ENCODE data around the gene ARL2. TPM values are rescaled to one million over a fixed set of nuclear protein-coding genes. Genes with fewer than 3 reads are reported as not detected.
A peak's percentile ranks its signal among the peaks of the same experiment; 100 is the strongest.

ARL2 gene
- total RNA-seq, 1 experiment from 2014 or later = 171 TPM

DNA sequence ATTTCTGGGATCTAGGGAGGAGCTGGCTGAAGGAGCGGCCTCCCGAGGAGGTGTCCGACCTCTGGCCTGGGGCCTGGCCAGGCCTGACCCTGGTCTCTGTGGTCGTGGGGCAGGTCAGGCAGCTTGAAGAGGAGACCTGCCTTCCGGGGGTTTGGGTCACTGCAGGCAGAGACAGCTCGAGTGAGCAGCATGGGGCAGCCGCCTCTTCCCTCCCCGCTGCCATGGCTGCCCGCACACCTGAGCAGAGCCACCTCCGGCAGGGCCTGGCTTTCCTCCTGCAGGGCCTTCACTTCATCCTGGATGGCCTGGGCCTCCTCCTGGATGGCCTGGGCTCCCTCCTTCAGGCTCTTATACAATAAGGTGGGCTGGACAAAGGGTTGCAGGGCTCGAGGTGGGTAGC is 52.4 kb downstream of the ARL2 start:
- Mint-ChIP-seq H3K9me3 (no peaks in the 10 kb centered on the region), H3K27ac (no peak overlapping the region; the same call in 1 of the 2 replicates), H3K36me3 (no peaks in the 10 kb centered on the region), H3K27me3 (ENCODE audit: low read depth) (no peaks in the 10 kb centered on the region; the same call in 1 of the 2 replicates), H3K4me3 (peak overlapping the region; percentile 49), H3K4me1 (peaks cover 23% of the 10 kb centered on the region)
- CTCF ChIA-PET = interaction anchor here (0.5 to 2.2 kb wide), 12 partner anchors 9 to 219 kb away, joined by 3 to 10 read pairs (median 4); partner anchors contain the start of genes ARL2, FAU, MRPL49 and SAC3D1
- ATAC-seq (peak; percentile 4; the same call in 1 of the 2 replicates), DNase-seq (ENCODE audit: low spot score) (no peak)
- TF ChIP-seq SOX15 (CRISPR knock-in tag; IDR thresholded peaks at IDR 0.05) (no peak), SP1 (CRISPR knock-in tag; conservative IDR thresholded peaks at IDR 0.05) (0 out of 2 replicates have a peak, but pooled peaks have one; percentile 20), ZBTB21 (CRISPR knock-in tag; IDR thresholded peaks at IDR 0.05; ENCODE audit: borderline replicate concordance) (no peak), ZNF423 (CRISPR knock-in tag; IDR thresholded peaks at IDR 0.05) (no peak), ESRRA (CRISPR knock-in tag; IDR thresholded peaks at IDR 0.05; ENCODE audit: borderline replicate concordance) (no peak), SMAD3 (CRISPR knock-in tag; IDR thresholded peaks at IDR 0.05; ENCODE audit: borderline replicate concordance) (no peak), RELA (CRISPR knock-in tag; IDR thresholded peaks at IDR 0.05; ENCODE audit: borderline replicate concordance) (no peak), ZNF232 (CRISPR knock-in tag; IDR thresholded peaks at IDR 0.05) (no peak)
- POLR2A ChIA-PET = interaction anchor here (0.8 to 1.4 kb wide), 4 partner anchors 9 to 116 kb away, joined by 3 to 4 read pairs (median 3); partner anchors contain the start of genes CAPN1, SAC3D1 and VPS51

DNA sequence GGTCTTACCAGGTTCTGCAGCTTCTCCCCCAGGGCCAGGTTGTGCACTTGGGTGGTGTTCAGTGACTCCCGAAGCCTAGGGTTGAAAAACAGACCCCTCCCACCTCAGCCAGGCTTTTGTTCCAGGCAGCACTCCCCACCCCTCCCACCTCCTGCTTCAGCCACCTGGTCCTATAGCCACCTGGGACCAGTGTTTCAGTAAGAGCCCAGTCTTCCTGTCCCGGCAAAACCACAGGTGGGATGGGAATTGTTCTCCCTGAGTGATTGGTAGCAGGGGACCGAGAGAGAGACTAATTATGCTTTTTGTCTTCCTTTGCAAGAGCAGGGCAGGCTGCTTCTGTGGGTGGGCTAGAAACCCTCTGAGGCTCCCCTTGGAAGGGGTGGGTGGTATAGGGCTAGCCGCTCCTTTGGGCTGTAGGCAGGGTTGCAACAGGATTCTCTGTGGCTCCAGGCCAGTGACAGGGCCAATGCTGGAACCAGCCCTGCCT is 52.9 kb downstream of the ARL2 start:
- ATAC-seq (peak; percentile 87), DNase-seq (ENCODE audit: low spot score) (peak; percentile 73)
- Mint-ChIP-seq H3K27me3 (ENCODE audit: low read depth) (no peaks in the 10 kb centered on the region; the same call in 1 of the 2 replicates), H3K4me3 (peak overlapping the region; percentile 49), H3K36me3 (no peaks in the 10 kb centered on the region), H3K4me1 (peaks cover 23% of the 10 kb centered on the region), H3K27ac (peak overlapping the region; percentile 91), H3K9me3 (no peaks in the 10 kb centered on the region)
- 0 out of 2 replicates have a peak, but pooled peaks have one; percentile 0 for TF ChIP-seq SP1 (CRISPR knock-in tag; conservative IDR thresholded peaks at IDR 0.05)
- TF ChIP-seq ZNF121 (CRISPR knock-in tag; IDR thresholded peaks at IDR 0.05) = peak; percentile 97
- peak; percentile 40; the same call in 1 of the 2 replicates for TF ChIP-seq ZNF423 (CRISPR knock-in tag; IDR thresholded peaks at IDR 0.05)
- no peak for TF ChIP-seq ESRRA (CRISPR knock-in tag; IDR thresholded peaks at IDR 0.05; ENCODE audit: borderline replicate concordance)
- TF ChIP-seq, protein P1, sequence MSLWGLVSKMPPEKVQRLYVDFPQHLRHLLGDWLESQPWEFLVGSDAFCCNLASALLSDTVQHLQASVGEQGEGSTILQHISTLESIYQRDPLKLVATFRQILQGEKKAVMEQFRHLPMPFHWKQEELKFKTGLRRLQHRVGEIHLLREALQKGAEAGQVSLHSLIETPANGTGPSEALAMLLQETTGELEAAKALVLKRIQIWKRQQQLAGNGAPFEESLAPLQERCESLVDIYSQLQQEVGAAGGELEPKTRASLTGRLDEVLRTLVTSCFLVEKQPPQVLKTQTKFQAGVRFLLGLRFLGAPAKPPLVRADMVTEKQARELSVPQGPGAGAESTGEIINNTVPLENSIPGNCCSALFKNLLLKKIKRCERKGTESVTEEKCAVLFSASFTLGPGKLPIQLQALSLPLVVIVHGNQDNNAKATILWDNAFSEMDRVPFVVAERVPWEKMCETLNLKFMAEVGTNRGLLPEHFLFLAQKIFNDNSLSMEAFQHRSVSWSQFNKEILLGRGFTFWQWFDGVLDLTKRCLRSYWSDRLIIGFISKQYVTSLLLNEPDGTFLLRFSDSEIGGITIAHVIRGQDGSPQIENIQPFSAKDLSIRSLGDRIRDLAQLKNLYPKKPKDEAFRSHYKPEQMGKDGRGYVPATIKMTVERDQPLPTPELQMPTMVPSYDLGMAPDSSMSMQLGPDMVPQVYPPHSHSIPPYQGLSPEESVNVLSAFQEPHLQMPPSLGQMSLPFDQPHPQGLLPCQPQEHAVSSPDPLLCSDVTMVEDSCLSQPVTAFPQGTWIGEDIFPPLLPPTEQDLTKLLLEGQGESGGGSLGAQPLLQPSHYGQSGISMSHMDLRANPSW (CRISPR knock-in tag; conservative IDR thresholded peaks at IDR 0.05; ENCODE audit: low read depth) = no peak
- TF ChIP-seq, protein P2, sequence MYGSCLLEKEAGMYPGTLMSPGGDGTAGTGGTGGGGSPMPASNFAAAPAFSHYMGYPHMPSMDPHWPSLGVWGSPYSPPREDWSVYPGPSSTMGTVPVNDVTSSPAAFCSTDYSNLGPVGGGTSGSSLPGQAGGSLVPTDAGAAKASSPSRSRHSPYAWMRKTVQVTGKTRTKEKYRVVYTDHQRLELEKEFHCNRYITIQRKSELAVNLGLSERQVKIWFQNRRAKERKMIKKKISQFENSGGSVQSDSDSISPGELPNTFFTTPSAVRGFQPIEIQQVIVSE (CRISPR knock-in tag; IDR thresholded peaks at IDR 0.05; ENCODE audit: borderline replicate concordance) = no peak
- no peak for TF ChIP-seq OVOL2 (CRISPR knock-in tag; IDR thresholded peaks at IDR 0.05; ENCODE audit: borderline replicate concordance)
- ChIA-PET CTCF (interaction anchor here (0.5 to 2.2 kb wide), 10 partner anchors 9 to 220 kb away, joined by 3 to 10 read pairs (median 4); partner anchors contain the start of genes ARL2, FAU, MRPL49 and TM7SF2), POLR2A (interaction anchor here (1.1 to 1.4 kb wide), 3 partner anchors 9 to 115 kb away, joined by 3 to 4 read pairs (median 3); partner anchors contain the start of genes CAPN1 and SAC3D1)

- peak overlapping the region; percentile 91 for H3K27ac Mint-ChIP-seq
- DNase-seq (ENCODE audit: low spot score) (no peak), ATAC-seq (no peak)
- H3K36me3 Mint-ChIP-seq = no peaks in the 10 kb centered on the region
- H3K9me3 Mint-ChIP-seq = no peaks in the 10 kb centered on the region
- H3K4me1 Mint-ChIP-seq = peaks cover 23% of the 10 kb centered on the region
- H3K27me3 Mint-ChIP-seq (ENCODE audit: low read depth) = no peaks in the 10 kb centered on the region
- CTCF ChIA-PET = interaction anchor here (0.5 to 2.2 kb wide), 2 partner anchors 53 to 67 kb away, joined by 4 to 10 read pairs; partner anchors contain the start of gene ARL2
- H3K4me3 Mint-ChIP-seq = peak overlapping the region; percentile 49; the same call in 1 of the 2 replicates
- TF ChIP-seq HMGA2 (CRISPR knock-in tag; IDR thresholded peaks at IDR 0.05) (no peak), ZNF423 (CRISPR knock-in tag; IDR thresholded peaks at IDR 0.05) (no peak)
- TF ChIP-seq, protein P3, sequence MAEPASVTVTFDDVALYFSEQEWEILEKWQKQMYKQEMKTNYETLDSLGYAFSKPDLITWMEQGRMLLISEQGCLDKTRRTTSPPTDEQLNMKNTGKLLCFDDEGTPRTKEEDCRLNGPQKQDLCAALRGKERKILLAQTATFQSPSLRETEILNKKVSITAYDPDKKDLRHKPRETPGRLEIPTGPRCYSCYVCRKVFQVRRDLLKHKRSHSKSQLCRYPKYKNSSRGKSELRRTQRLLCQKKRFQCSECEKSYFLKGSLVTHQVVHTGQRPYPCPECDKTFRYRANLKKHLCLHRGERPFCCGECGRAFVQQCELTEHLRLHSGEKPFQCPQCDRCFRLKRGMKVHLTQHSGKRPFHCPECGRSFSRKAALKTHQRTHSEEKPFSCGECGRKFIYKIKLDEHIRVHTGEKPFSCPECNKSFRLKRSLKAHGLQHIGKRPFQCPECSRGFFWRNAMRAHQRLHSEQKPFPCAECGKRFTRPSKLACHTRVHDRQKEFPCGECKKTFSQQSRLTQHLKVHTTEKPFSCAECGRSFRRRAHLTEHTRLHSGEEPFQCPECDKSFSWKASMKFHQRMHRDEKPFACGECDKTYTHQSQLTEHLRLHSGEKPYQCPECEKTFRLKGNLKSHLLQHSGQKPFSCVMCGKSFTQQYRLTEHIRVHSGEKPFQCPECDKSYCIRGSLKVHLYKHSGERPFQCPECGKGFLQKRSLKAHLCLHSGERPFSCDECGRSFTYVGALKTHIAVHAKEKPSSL (CRISPR knock-in tag; conservative IDR thresholded peaks at IDR 0.05) = no peak
- POLR2A ChIA-PET = no interaction called here
Measured at GRCh38 chr11:65067446-65067845, 53.5 kb downstream of the ARL2 start.

Data from WTC11 (cell line).